GM21515 (cell line): ENCODE data around the gene YBX3.

Experiments used
- ATAC-seq: cut with Tn5 transposase; IDR thresholded peaks from one replicate; pipeline ENCODE4 v1.9.1; 2021; ENCODE audit not compliant: unreplicated experiment

The YBX3 gene

GRCh38 chr12:10672231-10672868, 50.8 kb downstream of the YBX3 start:
- ATAC-seq, result no peak

DNA sequence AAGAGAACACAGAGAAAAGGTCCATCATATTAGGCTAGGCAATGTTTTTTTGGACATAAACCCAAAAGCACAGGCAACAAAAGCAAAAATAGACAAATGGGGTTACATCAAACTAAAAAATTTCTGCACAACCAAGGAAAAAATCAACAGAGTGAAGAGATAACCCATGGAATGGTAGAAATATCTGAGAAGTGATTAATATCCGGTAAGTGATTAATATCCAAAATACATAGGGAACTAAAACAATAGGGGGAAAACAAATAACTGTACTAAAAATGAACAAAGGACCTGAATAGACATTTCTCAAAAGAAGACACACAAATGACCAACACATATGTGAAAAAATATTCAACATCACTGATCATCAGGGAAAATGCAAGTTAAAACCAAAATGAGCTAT, 53.6 kb downstream of the YBX3 start:
- ATAC-seq, result no peak

- no peak for ATAC-seq
Measured at GRCh38 chr12:10668526-10668925, 54.6 kb downstream of the YBX3 start.

- ATAC-seq, result no peak
Measured at GRCh38 chr12:10667581-10667980, 55.5 kb downstream of the YBX3 start.

GRCh38 chr12:10664499-10664898, 58.6 kb downstream of the YBX3 start:
- ATAC-seq, result no peak

GRCh38 chr12:10663869-10664268, 59.3 kb downstream of the YBX3 start:
- no peak for ATAC-seq

- ATAC-seq, result no peak
Measured at GRCh38 chr12:10661338-10661737, 61.8 kb downstream of the YBX3 start.

DNA sequence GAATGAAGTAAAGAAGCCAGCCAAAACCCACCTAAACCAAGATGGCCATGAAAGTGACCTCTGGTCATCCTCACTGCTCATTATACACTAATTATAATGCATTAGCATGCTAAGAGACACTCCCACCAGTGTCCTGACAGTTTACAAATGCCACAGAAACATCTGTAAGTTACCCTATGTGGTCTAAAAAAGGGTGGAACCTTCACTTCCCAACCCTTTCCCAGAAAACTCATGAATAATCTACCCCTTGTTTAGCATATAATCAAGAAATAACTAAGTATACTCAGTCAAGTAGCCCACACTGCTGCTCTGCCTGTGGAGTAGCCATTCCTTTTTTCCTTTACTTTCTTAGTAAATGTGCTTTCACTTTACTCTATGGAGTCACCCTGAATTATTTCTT, 69.1 kb downstream of the YBX3 start:
- no peak for ATAC-seq

DNA sequence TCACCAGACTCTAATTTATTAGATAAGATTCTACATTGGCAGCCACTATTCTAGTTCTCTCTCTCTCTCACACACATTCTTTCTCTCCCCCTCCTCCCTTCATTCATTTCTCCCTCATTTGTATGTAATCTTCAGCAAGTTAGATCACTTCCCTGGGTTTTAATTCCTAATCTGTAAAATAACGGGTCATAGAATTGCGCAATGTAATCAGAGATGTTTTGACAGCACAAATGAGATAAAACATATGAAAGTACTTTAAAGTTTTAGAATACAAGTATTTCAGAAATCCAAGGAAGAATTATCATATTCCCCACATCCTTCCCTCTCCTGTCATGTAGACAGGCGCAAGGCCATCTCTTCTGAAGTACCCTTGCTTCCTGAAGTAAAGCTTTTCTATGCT, 70.9 kb downstream of the YBX3 start:
- ATAC-seq, result no peak
